H9 (cell line): ENCODE results near the gene METTL26. TPM values are rescaled to one million over a fixed set of nuclear protein-coding genes. Genes with fewer than 3 reads are reported as not detected.
A peak's percentile ranks its signal among the peaks of the same experiment; 100 is the strongest.

Experiments
- DNase-seq: peaks from one replicate; pipeline ENCODE4 v3.0.0-alpha.2; 2017
- H2AFZ ChIP-seq: one replicate; pipeline ENCODE4 v1.6.1; 2013; ENCODE audit warnings: mild to moderate bottlenecking, low read length, control low read depth, moderate library complexity
- H2AK5ac ChIP-seq: 2 replicates; pipeline ENCODE4 v1.6.1; 2013; ENCODE audit warnings: low read length, control low read depth, mixed read lengths; ENCODE audit not compliant: insufficient read length
- H2BK120ac ChIP-seq: one replicate; pipeline ENCODE4 v1.6.1; 2013; ENCODE audit warnings: low read depth, mild to moderate bottlenecking, low read length, control low read depth, inconsistent platforms; ENCODE audit not compliant: poor library complexity, severe bottlenecking
- H2BK12ac ChIP-seq: 2 replicates; pipeline ENCODE4 v1.6.1; 2013; ENCODE audit warnings: low read length, control low read depth, mixed read lengths, low read depth; ENCODE audit not compliant: insufficient read length
- H2BK15ac ChIP-seq: 2 replicates; pipeline ENCODE4 v1.6.1; 2013; ENCODE audit warnings: low read depth, low read length, control low read depth
- H2BK20ac ChIP-seq: one replicate; pipeline ENCODE4 v1.6.1; 2013; ENCODE audit warnings: low read depth, mild to moderate bottlenecking, low read length, control low read depth, inconsistent platforms; ENCODE audit not compliant: poor library complexity, severe bottlenecking
- H2BK5ac ChIP-seq: 2 replicates; pipeline ENCODE4 v1.6.1; 2013; ENCODE audit warnings: low read length, control low read depth, mixed read lengths; ENCODE audit not compliant: insufficient read length
- H3K14ac ChIP-seq: 2 replicates; pipeline ENCODE4 v1.6.1; 2013; ENCODE audit warnings: low read length, control low read depth; ENCODE audit not compliant: insufficient read depth
- H3K18ac ChIP-seq: 2 replicates; pipeline ENCODE4 v1.6.1; 2013; ENCODE audit warnings: low read depth, mild to moderate bottlenecking, mixed read lengths, low read length, control low read depth; ENCODE audit not compliant: insufficient read length
- H3K23ac ChIP-seq: 2 replicates; pipeline ENCODE4 v1.6.1; 2013; ENCODE audit warnings: low read length, control low read depth, mixed read lengths, low read depth; ENCODE audit not compliant: insufficient read length
- H3K23me2 ChIP-seq: 2 replicates; pipeline ENCODE4 v1.6.1; 2013; ENCODE audit warnings: low read depth, mild to moderate bottlenecking, mixed read lengths, low read length, control low read depth; ENCODE audit not compliant: insufficient read length, poor library complexity, severe bottlenecking
- H3K27ac ChIP-seq: 2 replicates; pipeline ENCODE4 v1.5.1; 2013; ENCODE audit warnings: low read length, control low read depth, mixed read lengths, low read depth; ENCODE audit not compliant: insufficient read length
- H3K27me3 ChIP-seq: 2 replicates; pipeline ENCODE4 v1.6.1; 2013; ENCODE audit warnings: low read length, control low read depth, inconsistent platforms; ENCODE audit not compliant: insufficient read depth
- H3K4ac ChIP-seq: 2 replicates; pipeline ENCODE4 v1.6.1; 2013; ENCODE audit warnings: low read depth, mild to moderate bottlenecking, control low read depth, inconsistent platforms, low read length, moderate library complexity
- H3K4me1 ChIP-seq: 2 replicates; pipeline ENCODE4 v1.6.1; 2013; ENCODE audit warnings: low read length, control low read depth, inconsistent platforms; ENCODE audit not compliant: insufficient read depth
- H3K4me2 ChIP-seq: 2 replicates; pipeline ENCODE4 v1.6.1; 2013; ENCODE audit warnings: low read length, control low read depth, mixed read lengths; ENCODE audit not compliant: insufficient read length, insufficient read depth
- H3K56ac ChIP-seq: 2 replicates; pipeline ENCODE4 v1.6.1; 2013; ENCODE audit warnings: low read depth, mild to moderate bottlenecking, mixed read lengths, low read length, control low read depth; ENCODE audit not compliant: insufficient read length
- H3K79me1 ChIP-seq: 2 replicates; pipeline ENCODE4 v1.6.1; 2013; ENCODE audit warnings: low read depth, mild to moderate bottlenecking, moderate library complexity, low read length, control low read depth, inconsistent platforms; ENCODE audit not compliant: insufficient read depth, poor library complexity, severe bottlenecking
- H3K79me2 ChIP-seq: 2 replicates; pipeline ENCODE4 v1.6.1; 2013; ENCODE audit warnings: low read length, control low read depth, inconsistent platforms; ENCODE audit not compliant: insufficient read depth
- H3K9ac ChIP-seq: 2 replicates; pipeline ENCODE4 v1.6.1; 2013; ENCODE audit warnings: low read length, control low read depth, mixed read lengths; ENCODE audit not compliant: insufficient read length; ENCODE audit errors: extremely low read depth
- H3K9me3 ChIP-seq: one replicate; pipeline ENCODE4 v1.6.1; 2013; ENCODE audit warnings: low read depth, low read length, inconsistent platforms; ENCODE audit not compliant: control insufficient read depth
- H3T11ph ChIP-seq: one replicate; pipeline ENCODE4 v1.6.1; 2013; ENCODE audit warnings: mild to moderate bottlenecking, low read length, control low read depth, inconsistent platforms
- H4K20me1 ChIP-seq: one replicate; pipeline ENCODE4 v1.6.1; 2013; ENCODE audit not compliant: control insufficient read depth, insufficient read length, insufficient read depth
- H4K5ac ChIP-seq: 2 replicates; pipeline ENCODE4 v1.6.1; 2013; ENCODE audit warnings: low read depth, mild to moderate bottlenecking, mixed read lengths, low read length, control low read depth; ENCODE audit not compliant: insufficient read length
- H4K8ac ChIP-seq: replicated peaks from 2 replicates; pipeline ENCODE4 v1.6.1; 2013; ENCODE audit warnings: low read length, control low read depth, mixed read lengths, low read depth; ENCODE audit not compliant: insufficient read length
- H4K91ac ChIP-seq: 2 replicates; pipeline ENCODE4 v1.6.1; 2013; ENCODE audit warnings: low read depth, mild to moderate bottlenecking, moderate library complexity, mixed read lengths, low read length, control low read depth; ENCODE audit not compliant: insufficient read length
- H3K27ac Mint-ChIP-seq, 3 experiments: 2 replicates in 2 of 3; 3 replicates in 1 of 3; pipeline ENCODE4 v1.8.0; 2020 to 2021; ENCODE audit warnings: mixed read lengths in 3 of 3, mild to moderate bottlenecking in 1 of 3, moderate library complexity in 1 of 3
- H3K27me3 Mint-ChIP-seq: 2 replicates; pipeline ENCODE4 v1.8.0; 2021; ENCODE audit warnings: low read depth, mild to moderate bottlenecking, moderate library complexity, mixed read lengths
- H3K36me3 Mint-ChIP-seq, 3 experiments: 2 replicates in 2 of 3; 3 replicates in 1 of 3; pipeline ENCODE4 v1.8.0; 2020 to 2021; ENCODE audit warnings: low read depth in 3 of 3, mixed read lengths in 3 of 3; ENCODE audit not compliant: insufficient read depth in 1 of 3
- H3K4me1 Mint-ChIP-seq, 2 experiments: 2 replicates each; pipeline ENCODE4 v1.8.0; 2020; ENCODE audit warnings: mixed read lengths in 2 of 2
- H3K4me3 Mint-ChIP-seq, 2 experiments: 2 replicates in 1 of 2; 3 replicates in 1 of 2; pipeline ENCODE4 v1.8.0; 2020 to 2021; ENCODE audit warnings: mild to moderate bottlenecking in 2 of 2, mixed read lengths in 2 of 2, moderate library complexity in 1 of 2
- H3K9me3 Mint-ChIP-seq, 2 experiments: 2 replicates in 1 of 2; 3 replicates in 1 of 2; pipeline ENCODE4 v1.8.0; 2020; ENCODE audit warnings: mild to moderate bottlenecking in 2 of 2, mixed read lengths in 2 of 2, moderate library complexity in 1 of 2
- CTCF ChIP-seq: fragments of 200-600 bp; sonication (generic); conservative IDR thresholded peaks from 3 replicates; pipeline ENCODE4 v1.8.0; 2021; ENCODE audit warnings: antibody characterized with exemption, mild to moderate bottlenecking
- WGBS: extraction: QIAGEN DNeasy Blood & Tissue Kit; methylation state at CpG from one replicate; pipeline ENCODE4 v1.1.7; 2013; ENCODE audit warnings: missing lambda C conversion rate, low lambda C conversion rate, mixed read lengths; ENCODE audit not compliant: insufficient read length; ENCODE audit errors: extremely low coverage; 5-methylcytosine and 5-hydroxymethylcytosine counted together
- total RNA-seq: library from RNA; stranded (reverse); gene quantifications from 2 replicates; pipeline ENCODE4 v1.2.1, GENCODE V29; 2021

The METTL26 gene
- total RNA-seq, 1 experiment from 2014 or later: 108 TPM

- Histone ChIP-seq H4K91ac (no peak overlapping the region), H2BK20ac (no peak overlapping the region), H3K4me2 (no peak overlapping the region), H2BK120ac (no peak overlapping the region), H3K4ac (no peak overlapping the region), H2AK5ac (no peak overlapping the region), H3T11ph (no peak overlapping the region), H3K56ac (no peak overlapping the region), H2BK15ac (no peak overlapping the region), H4K8ac (no peak overlapping the region), H4K5ac (no peak overlapping the region), H3K9me3 (no peaks in the 10 kb centered on the region), H2BK12ac (no peak overlapping the region), H4K20me1 (no peaks in the 10 kb centered on the region), H2AFZ (no peak overlapping the region), H3K9ac (no peak overlapping the region), H3K27me3 (no peaks in the 10 kb centered on the region), H2BK5ac (no peak overlapping the region), H3K18ac (no peak overlapping the region), H3K23ac (no peak overlapping the region), H3K14ac (no peak overlapping the region), H3K4me1 (no peaks in the 10 kb centered on the region), H3K79me2 (peaks cover 2% of the 10 kb centered on the region; the same call in 1 of the 2 replicates), H3K79me1 (no peaks in the 10 kb centered on the region), H3K27ac (no peak overlapping the region), H3K23me2 (peaks cover 15% of the 10 kb centered on the region)
- H3K4me3 Mint-ChIP-seq: no peak overlapping the region
- DNase-seq: peak; percentile 67
- peaks cover 3% of the 10 kb centered on the region; the same call in 1 of the 2 replicates for H3K27me3 Mint-ChIP-seq
- H3K27ac Mint-ChIP-seq: no peak overlapping the region
- H3K9me3 Mint-ChIP-seq: no peaks in the 10 kb centered on the region
- no CpG with 5 or more reads among the region's 57 CpGs for WGBS
- H3K36me3 Mint-ChIP-seq: peaks cover 17 to 25% (median 22%) of the 10 kb centered on the region in 3 experiments; a peak in 6 of 7 replicates
- H3K4me1 Mint-ChIP-seq: peaks cover 17 to 34% of the 10 kb centered on the region in 2 experiments
- TF ChIP-seq CTCF: no peak
Observed at GRCh38 chr16:677316-678190, 41.4 kb upstream of the METTL26 start.
